H9 (cell line): ENCODE results near the gene ATP8A2. TPM values are rescaled to one million over a fixed set of nuclear protein-coding genes. Genes with fewer than 3 reads are reported as not detected.

ENCODE experiments used
- DNase-seq: peaks from one replicate; pipeline ENCODE4 v3.0.0-alpha.2; 2017
- H2AFZ ChIP-seq: one replicate; pipeline ENCODE4 v1.6.1; 2013; ENCODE audit warnings: mild to moderate bottlenecking, low read length, control low read depth, moderate library complexity
- H2AK5ac ChIP-seq: 2 replicates; pipeline ENCODE4 v1.6.1; 2013; ENCODE audit warnings: low read length, control low read depth, mixed read lengths; ENCODE audit not compliant: insufficient read length
- H2BK120ac ChIP-seq: one replicate; pipeline ENCODE4 v1.6.1; 2013; ENCODE audit warnings: low read depth, mild to moderate bottlenecking, low read length, control low read depth, inconsistent platforms; ENCODE audit not compliant: poor library complexity, severe bottlenecking
- H2BK12ac ChIP-seq: 2 replicates; pipeline ENCODE4 v1.6.1; 2013; ENCODE audit warnings: low read length, control low read depth, mixed read lengths, low read depth; ENCODE audit not compliant: insufficient read length
- H2BK15ac ChIP-seq: 2 replicates; pipeline ENCODE4 v1.6.1; 2013; ENCODE audit warnings: low read depth, low read length, control low read depth
- H2BK20ac ChIP-seq: one replicate; pipeline ENCODE4 v1.6.1; 2013; ENCODE audit warnings: low read depth, mild to moderate bottlenecking, low read length, control low read depth, inconsistent platforms; ENCODE audit not compliant: poor library complexity, severe bottlenecking
- H2BK5ac ChIP-seq: 2 replicates; pipeline ENCODE4 v1.6.1; 2013; ENCODE audit warnings: low read length, control low read depth, mixed read lengths; ENCODE audit not compliant: insufficient read length
- H3K14ac ChIP-seq: 2 replicates; pipeline ENCODE4 v1.6.1; 2013; ENCODE audit warnings: low read length, control low read depth; ENCODE audit not compliant: insufficient read depth
- H3K18ac ChIP-seq: 2 replicates; pipeline ENCODE4 v1.6.1; 2013; ENCODE audit warnings: low read depth, mild to moderate bottlenecking, mixed read lengths, low read length, control low read depth; ENCODE audit not compliant: insufficient read length
- H3K23ac ChIP-seq: 2 replicates; pipeline ENCODE4 v1.6.1; 2013; ENCODE audit warnings: low read length, control low read depth, mixed read lengths, low read depth; ENCODE audit not compliant: insufficient read length
- H3K23me2 ChIP-seq: 2 replicates; pipeline ENCODE4 v1.6.1; 2013; ENCODE audit warnings: low read depth, mild to moderate bottlenecking, mixed read lengths, low read length, control low read depth; ENCODE audit not compliant: insufficient read length, poor library complexity, severe bottlenecking
- H3K27ac ChIP-seq: 2 replicates; pipeline ENCODE4 v1.5.1; 2013; ENCODE audit warnings: low read length, control low read depth, mixed read lengths, low read depth; ENCODE audit not compliant: insufficient read length
- H3K27me3 ChIP-seq: 2 replicates; pipeline ENCODE4 v1.6.1; 2013; ENCODE audit warnings: low read length, control low read depth, inconsistent platforms; ENCODE audit not compliant: insufficient read depth
- H3K4ac ChIP-seq: 2 replicates; pipeline ENCODE4 v1.6.1; 2013; ENCODE audit warnings: low read depth, mild to moderate bottlenecking, control low read depth, inconsistent platforms, low read length, moderate library complexity
- H3K4me1 ChIP-seq: 2 replicates; pipeline ENCODE4 v1.6.1; 2013; ENCODE audit warnings: low read length, control low read depth, inconsistent platforms; ENCODE audit not compliant: insufficient read depth
- H3K4me2 ChIP-seq: 2 replicates; pipeline ENCODE4 v1.6.1; 2013; ENCODE audit warnings: low read length, control low read depth, mixed read lengths; ENCODE audit not compliant: insufficient read length, insufficient read depth
- H3K56ac ChIP-seq: 2 replicates; pipeline ENCODE4 v1.6.1; 2013; ENCODE audit warnings: low read depth, mild to moderate bottlenecking, mixed read lengths, low read length, control low read depth; ENCODE audit not compliant: insufficient read length
- H3K79me1 ChIP-seq: 2 replicates; pipeline ENCODE4 v1.6.1; 2013; ENCODE audit warnings: low read depth, mild to moderate bottlenecking, moderate library complexity, low read length, control low read depth, inconsistent platforms; ENCODE audit not compliant: insufficient read depth, poor library complexity, severe bottlenecking
- H3K79me2 ChIP-seq: 2 replicates; pipeline ENCODE4 v1.6.1; 2013; ENCODE audit warnings: low read length, control low read depth, inconsistent platforms; ENCODE audit not compliant: insufficient read depth
- H3K9ac ChIP-seq: 2 replicates; pipeline ENCODE4 v1.6.1; 2013; ENCODE audit warnings: low read length, control low read depth, mixed read lengths; ENCODE audit not compliant: insufficient read length; ENCODE audit errors: extremely low read depth
- H3K9me3 ChIP-seq: one replicate; pipeline ENCODE4 v1.6.1; 2013; ENCODE audit warnings: low read depth, low read length, inconsistent platforms; ENCODE audit not compliant: control insufficient read depth
- H3T11ph ChIP-seq: one replicate; pipeline ENCODE4 v1.6.1; 2013; ENCODE audit warnings: mild to moderate bottlenecking, low read length, control low read depth, inconsistent platforms
- H4K20me1 ChIP-seq: one replicate; pipeline ENCODE4 v1.6.1; 2013; ENCODE audit not compliant: control insufficient read depth, insufficient read length, insufficient read depth
- H4K5ac ChIP-seq: 2 replicates; pipeline ENCODE4 v1.6.1; 2013; ENCODE audit warnings: low read depth, mild to moderate bottlenecking, mixed read lengths, low read length, control low read depth; ENCODE audit not compliant: insufficient read length
- H4K8ac ChIP-seq: replicated peaks from 2 replicates; pipeline ENCODE4 v1.6.1; 2013; ENCODE audit warnings: low read length, control low read depth, mixed read lengths, low read depth; ENCODE audit not compliant: insufficient read length
- H4K91ac ChIP-seq: 2 replicates; pipeline ENCODE4 v1.6.1; 2013; ENCODE audit warnings: low read depth, mild to moderate bottlenecking, moderate library complexity, mixed read lengths, low read length, control low read depth; ENCODE audit not compliant: insufficient read length
- H3K27ac Mint-ChIP-seq, 3 experiments: 2 replicates in 2 of 3; 3 replicates in 1 of 3; pipeline ENCODE4 v1.8.0; 2020 to 2021; ENCODE audit warnings: mixed read lengths in 3 of 3, mild to moderate bottlenecking in 1 of 3, moderate library complexity in 1 of 3
- H3K27me3 Mint-ChIP-seq: 2 replicates; pipeline ENCODE4 v1.8.0; 2021; ENCODE audit warnings: low read depth, mild to moderate bottlenecking, moderate library complexity, mixed read lengths
- H3K36me3 Mint-ChIP-seq, 3 experiments: 2 replicates in 2 of 3; 3 replicates in 1 of 3; pipeline ENCODE4 v1.8.0; 2020 to 2021; ENCODE audit warnings: low read depth in 3 of 3, mixed read lengths in 3 of 3; ENCODE audit not compliant: insufficient read depth in 1 of 3
- H3K4me1 Mint-ChIP-seq, 2 experiments: 2 replicates each; pipeline ENCODE4 v1.8.0; 2020; ENCODE audit warnings: mixed read lengths in 2 of 2
- H3K4me3 Mint-ChIP-seq, 2 experiments: 2 replicates in 1 of 2; 3 replicates in 1 of 2; pipeline ENCODE4 v1.8.0; 2020 to 2021; ENCODE audit warnings: mild to moderate bottlenecking in 2 of 2, mixed read lengths in 2 of 2, moderate library complexity in 1 of 2
- H3K9me3 Mint-ChIP-seq, 2 experiments: 2 replicates in 1 of 2; 3 replicates in 1 of 2; pipeline ENCODE4 v1.8.0; 2020; ENCODE audit warnings: mild to moderate bottlenecking in 2 of 2, mixed read lengths in 2 of 2, moderate library complexity in 1 of 2
- WGBS: extraction: QIAGEN DNeasy Blood & Tissue Kit; methylation state at CpG from one replicate; pipeline ENCODE4 v1.1.7; 2013; ENCODE audit warnings: missing lambda C conversion rate, low lambda C conversion rate, mixed read lengths; ENCODE audit not compliant: insufficient read length; ENCODE audit errors: extremely low coverage; 5-methylcytosine and 5-hydroxymethylcytosine counted together
- total RNA-seq: library from RNA; stranded (reverse); gene quantifications from 2 replicates; pipeline ENCODE4 v1.2.1, GENCODE V29; 2021
- TF ChIP-seq, protein P1 (sequence below): fragments of 200-600 bp; sonication (generic); conservative IDR thresholded peaks from 3 replicates; pipeline ENCODE4 v1.8.0; 2021; ENCODE audit warnings: antibody characterized with exemption, mild to moderate bottlenecking

The ATP8A2 gene
- total RNA-seq, 1 experiment from 2014 or later = 18.2 TPM

DNA sequence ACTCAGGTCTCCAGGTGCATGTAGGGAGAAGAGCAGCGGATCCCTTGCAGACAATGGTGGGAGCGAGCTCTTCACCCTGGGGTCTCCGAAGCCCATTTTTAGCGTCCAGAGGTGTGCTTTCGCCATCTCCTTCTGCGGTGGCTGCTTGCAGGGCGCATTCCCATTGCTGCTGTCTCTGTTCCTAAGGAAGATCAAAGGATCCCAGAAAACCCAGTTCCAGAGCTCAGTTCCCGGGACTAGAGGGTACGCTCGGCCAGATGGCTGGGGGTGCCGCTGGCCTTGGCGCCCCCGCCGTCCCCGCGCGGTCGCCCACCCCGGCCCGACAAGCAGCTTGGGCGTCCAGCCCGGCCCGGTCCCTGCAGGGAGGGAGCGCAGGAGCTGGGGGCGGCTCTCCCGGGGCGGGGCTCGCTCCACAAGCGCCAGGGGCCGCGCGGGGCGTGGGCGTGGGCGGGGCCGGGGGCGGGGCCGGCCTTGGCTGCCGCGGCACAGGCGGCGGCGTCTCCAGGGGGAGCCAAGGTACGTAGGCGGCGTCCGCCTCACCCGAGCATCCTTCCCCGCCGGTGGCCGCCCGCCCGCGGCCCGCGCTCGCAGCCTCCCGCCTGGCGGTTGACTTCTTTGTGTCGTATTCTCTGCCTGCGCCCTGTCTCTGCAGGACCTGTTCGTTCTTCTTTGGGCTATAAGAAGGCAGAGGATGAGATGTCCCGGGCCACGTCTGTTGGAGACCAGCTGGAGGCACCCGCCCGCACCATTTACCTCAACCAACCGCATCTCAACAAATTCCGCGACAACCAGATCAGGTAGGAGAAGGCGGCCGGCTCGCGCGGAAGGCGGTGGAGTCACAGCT is 96.8 kb downstream of the ATP8A2 start:
- Histone ChIP-seq H2BK20ac (no peak overlapping the region), H2BK5ac (no peak overlapping the region), H2BK15ac (no peak overlapping the region), H3K79me2 (0 out of 2 replicates have a peak, but pooled peaks cover 2% of the 10 kb centered on the region), H3K9me3 (no peaks in the 10 kb centered on the region), H4K91ac (no peak overlapping the region), H3K9ac (no peak overlapping the region), H3K23me2 (peaks cover 8% of the 10 kb centered on the region), H2BK12ac (no peak overlapping the region), H3K79me1 (no peaks in the 10 kb centered on the region), H3K23ac (no peak overlapping the region), H3K18ac (peak overlapping the region; percentile 53), H3T11ph (no peak overlapping the region), H3K27me3 (peaks cover 2% of the 10 kb centered on the region; the same call in 1 of the 2 replicates), H3K4ac (no peak overlapping the region), H3K14ac (peak overlapping the region; percentile 75), H3K56ac (no peak overlapping the region), H4K20me1 (no peaks in the 10 kb centered on the region), H2AFZ (peak overlapping the region; percentile 18), H4K8ac (no peak overlapping the region), H2BK120ac (no peak overlapping the region), H3K4me2 (peak overlapping the region; percentile 69), H4K5ac (no peak overlapping the region), H3K4me1 (peaks cover 4% of the 10 kb centered on the region; the same call in 1 of the 2 replicates), H2AK5ac (no peak overlapping the region), H3K27ac (no peak overlapping the region)
- H3K36me3 Mint-ChIP-seq = no peaks in the 10 kb centered on the region
- H3K27me3 Mint-ChIP-seq = peaks cover 31% of the 10 kb centered on the region
- no CpG with 5 or more reads among the region's 75 CpGs for WGBS
- H3K27ac Mint-ChIP-seq = peak overlapping the region in 2 of 3 experiments; percentile 32 to 90; a peak in 3 of 7 replicates
- peak; percentile 82 for DNase-seq
- TF ChIP-seq, protein P1, sequence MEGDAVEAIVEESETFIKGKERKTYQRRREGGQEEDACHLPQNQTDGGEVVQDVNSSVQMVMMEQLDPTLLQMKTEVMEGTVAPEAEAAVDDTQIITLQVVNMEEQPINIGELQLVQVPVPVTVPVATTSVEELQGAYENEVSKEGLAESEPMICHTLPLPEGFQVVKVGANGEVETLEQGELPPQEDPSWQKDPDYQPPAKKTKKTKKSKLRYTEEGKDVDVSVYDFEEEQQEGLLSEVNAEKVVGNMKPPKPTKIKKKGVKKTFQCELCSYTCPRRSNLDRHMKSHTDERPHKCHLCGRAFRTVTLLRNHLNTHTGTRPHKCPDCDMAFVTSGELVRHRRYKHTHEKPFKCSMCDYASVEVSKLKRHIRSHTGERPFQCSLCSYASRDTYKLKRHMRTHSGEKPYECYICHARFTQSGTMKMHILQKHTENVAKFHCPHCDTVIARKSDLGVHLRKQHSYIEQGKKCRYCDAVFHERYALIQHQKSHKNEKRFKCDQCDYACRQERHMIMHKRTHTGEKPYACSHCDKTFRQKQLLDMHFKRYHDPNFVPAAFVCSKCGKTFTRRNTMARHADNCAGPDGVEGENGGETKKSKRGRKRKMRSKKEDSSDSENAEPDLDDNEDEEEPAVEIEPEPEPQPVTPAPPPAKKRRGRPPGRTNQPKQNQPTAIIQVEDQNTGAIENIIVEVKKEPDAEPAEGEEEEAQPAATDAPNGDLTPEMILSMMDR = peak; percentile 33; the same call in 2 of the 3 replicates
- H3K4me3 Mint-ChIP-seq = peak overlapping the region; percentile 86 to 98
- H3K4me1 Mint-ChIP-seq = peaks cover 17 to 32% of the 10 kb centered on the region in 2 experiments; a peak in 3 of 4 replicates
- H3K9me3 Mint-ChIP-seq = no peaks in the 10 kb centered on the region
